Mammary epithelial cell (primary cell): Measurements from ENCODE around the gene ALKBH3.

Experiments used
- EZH2 ChIP-seq: IDR thresholded peaks from 2 replicates; pipeline ENCODE4 v1.6.1; 2012; ENCODE audit warnings: low read length, inconsistent platforms, borderline replicate concordance
- TF ChIP-seq, protein P1 (sequence below), 2 donors: IDR thresholded peaks in 1 of 2; conservative IDR thresholded peaks in 1 of 2; 2 replicates each; pipeline ENCODE4 v1.5.1; 2011 to 2012; ENCODE audit warnings: inconsistent platforms in 2 of 2, low read length in 2 of 2, mild to moderate bottlenecking in 2 of 2, control low read depth in 1 of 2, low read depth in 1 of 2; ENCODE audit not compliant: insufficient read depth in 1 of 2; ENCODE audit errors: extremely low read depth in 1 of 2

DNA sequence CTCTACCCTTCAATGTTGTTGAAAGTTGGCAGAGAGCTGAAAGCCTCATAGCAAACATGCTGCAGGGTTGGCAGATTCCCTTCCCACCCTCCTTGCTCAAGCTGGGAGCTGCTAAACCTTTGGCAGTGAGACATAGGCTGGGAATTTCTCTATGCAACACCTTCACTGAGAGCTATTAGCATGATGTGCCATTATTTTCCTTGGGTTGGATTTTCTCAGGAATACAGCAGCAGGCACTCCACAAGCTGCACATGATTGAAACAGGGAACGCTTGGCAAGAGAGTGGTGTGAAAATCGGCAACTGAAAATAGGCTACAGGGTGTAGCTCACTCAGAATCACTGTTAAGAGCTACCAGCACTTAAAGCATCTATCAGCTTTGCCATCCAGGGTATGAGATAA lies 9.6 kb upstream of the ALKBH3 start:
- TF ChIP-seq, protein P1, sequence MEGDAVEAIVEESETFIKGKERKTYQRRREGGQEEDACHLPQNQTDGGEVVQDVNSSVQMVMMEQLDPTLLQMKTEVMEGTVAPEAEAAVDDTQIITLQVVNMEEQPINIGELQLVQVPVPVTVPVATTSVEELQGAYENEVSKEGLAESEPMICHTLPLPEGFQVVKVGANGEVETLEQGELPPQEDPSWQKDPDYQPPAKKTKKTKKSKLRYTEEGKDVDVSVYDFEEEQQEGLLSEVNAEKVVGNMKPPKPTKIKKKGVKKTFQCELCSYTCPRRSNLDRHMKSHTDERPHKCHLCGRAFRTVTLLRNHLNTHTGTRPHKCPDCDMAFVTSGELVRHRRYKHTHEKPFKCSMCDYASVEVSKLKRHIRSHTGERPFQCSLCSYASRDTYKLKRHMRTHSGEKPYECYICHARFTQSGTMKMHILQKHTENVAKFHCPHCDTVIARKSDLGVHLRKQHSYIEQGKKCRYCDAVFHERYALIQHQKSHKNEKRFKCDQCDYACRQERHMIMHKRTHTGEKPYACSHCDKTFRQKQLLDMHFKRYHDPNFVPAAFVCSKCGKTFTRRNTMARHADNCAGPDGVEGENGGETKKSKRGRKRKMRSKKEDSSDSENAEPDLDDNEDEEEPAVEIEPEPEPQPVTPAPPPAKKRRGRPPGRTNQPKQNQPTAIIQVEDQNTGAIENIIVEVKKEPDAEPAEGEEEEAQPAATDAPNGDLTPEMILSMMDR (conservative IDR thresholded peaks at IDR 0.05 in 1 of 2, IDR thresholded peaks at IDR 0.05 in 1 of 2; ENCODE audit: extremely low read depth in 1 of 2, insufficient read depth in 1 of 2, low read depth in 1 of 2, low read length in 2 of 2), result no peak
- no peak for TF ChIP-seq EZH2
